ENCODE results near the gene IFT172. TPM values are rescaled to one million over a fixed set of nuclear protein-coding genes. Genes with fewer than 3 reads are reported as not detected.
A peak's percentile ranks its signal among the peaks of the same experiment; 100 is the strongest.

IFT172 gene
- total RNA-seq, 1 donor from 2014 or later, result 38.4 TPM

DNA sequence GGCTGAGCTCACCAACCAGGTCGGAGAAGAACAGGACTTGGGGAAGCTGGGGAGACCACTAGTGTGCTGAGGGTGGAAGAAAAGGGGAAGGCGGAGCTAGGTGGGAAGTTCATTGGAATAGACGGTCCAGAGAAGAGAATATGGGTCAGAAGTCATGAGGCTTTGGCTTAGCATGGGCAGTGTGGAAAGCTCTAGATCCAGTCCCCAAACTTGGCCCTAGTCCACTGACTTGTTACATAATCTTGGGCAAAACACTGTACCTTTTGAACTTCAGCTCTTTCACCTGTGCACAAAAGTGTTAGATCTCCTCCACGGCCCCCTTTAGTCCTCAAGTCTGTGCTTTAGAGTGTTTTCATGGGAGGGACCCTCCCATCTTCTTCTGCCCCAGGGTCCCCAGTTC is 17.8 kb upstream of the IFT172 start:
- Mint-ChIP-seq H3K27ac (ENCODE audit: unreplicated experiment) (no peak overlapping the region), H3K27me3 (ENCODE audit: low read depth) (peaks cover 8% of the 10 kb centered on the region), H3K36me3 (ENCODE audit: low read depth) (no peaks in the 10 kb centered on the region), H3K9me3 (no peaks in the 10 kb centered on the region), H3K4me3 (no peak overlapping the region), H3K4me1 (no peaks in the 10 kb centered on the region)
- DNase-seq (ENCODE audit: low read depth, low spot score), result no peak
- TF ChIP-seq, protein P1, sequence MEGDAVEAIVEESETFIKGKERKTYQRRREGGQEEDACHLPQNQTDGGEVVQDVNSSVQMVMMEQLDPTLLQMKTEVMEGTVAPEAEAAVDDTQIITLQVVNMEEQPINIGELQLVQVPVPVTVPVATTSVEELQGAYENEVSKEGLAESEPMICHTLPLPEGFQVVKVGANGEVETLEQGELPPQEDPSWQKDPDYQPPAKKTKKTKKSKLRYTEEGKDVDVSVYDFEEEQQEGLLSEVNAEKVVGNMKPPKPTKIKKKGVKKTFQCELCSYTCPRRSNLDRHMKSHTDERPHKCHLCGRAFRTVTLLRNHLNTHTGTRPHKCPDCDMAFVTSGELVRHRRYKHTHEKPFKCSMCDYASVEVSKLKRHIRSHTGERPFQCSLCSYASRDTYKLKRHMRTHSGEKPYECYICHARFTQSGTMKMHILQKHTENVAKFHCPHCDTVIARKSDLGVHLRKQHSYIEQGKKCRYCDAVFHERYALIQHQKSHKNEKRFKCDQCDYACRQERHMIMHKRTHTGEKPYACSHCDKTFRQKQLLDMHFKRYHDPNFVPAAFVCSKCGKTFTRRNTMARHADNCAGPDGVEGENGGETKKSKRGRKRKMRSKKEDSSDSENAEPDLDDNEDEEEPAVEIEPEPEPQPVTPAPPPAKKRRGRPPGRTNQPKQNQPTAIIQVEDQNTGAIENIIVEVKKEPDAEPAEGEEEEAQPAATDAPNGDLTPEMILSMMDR (conservative IDR thresholded peaks at IDR 0.05), result no peak

DNA sequence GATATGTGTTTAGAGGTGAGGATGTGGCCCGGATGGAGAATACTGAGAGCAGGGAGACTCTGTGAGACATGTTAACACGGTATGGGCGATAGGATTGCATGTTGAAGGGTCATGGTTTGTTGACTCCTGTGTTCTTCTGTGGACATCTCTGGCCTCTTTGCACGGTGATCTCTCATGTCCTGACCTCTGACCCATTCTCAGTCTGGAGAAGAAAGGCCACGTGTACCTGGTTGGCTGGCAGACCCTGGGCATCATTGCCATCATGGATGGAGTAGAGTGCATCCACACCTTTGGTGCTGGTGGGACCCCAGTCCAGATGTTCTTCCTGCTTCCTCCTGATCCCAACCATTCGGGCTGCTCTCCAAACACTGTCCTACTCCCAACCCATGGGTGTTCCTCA is 17.0 kb upstream of the IFT172 start:
- H3K27ac Mint-ChIP-seq (ENCODE audit: unreplicated experiment), result no peak overlapping the region
- no peaks in the 10 kb centered on the region for H3K9me3 Mint-ChIP-seq
- no peak overlapping the region for H3K4me3 Mint-ChIP-seq
- TF ChIP-seq, protein P1 (conservative IDR thresholded peaks at IDR 0.05), result no peak
- no peaks in the 10 kb centered on the region for H3K36me3 Mint-ChIP-seq (ENCODE audit: low read depth)
- no peaks in the 10 kb centered on the region for H3K4me1 Mint-ChIP-seq
- no peak for DNase-seq (ENCODE audit: low read depth, low spot score)
- peaks cover 6% of the 10 kb centered on the region for H3K27me3 Mint-ChIP-seq (ENCODE audit: low read depth)

DNA sequence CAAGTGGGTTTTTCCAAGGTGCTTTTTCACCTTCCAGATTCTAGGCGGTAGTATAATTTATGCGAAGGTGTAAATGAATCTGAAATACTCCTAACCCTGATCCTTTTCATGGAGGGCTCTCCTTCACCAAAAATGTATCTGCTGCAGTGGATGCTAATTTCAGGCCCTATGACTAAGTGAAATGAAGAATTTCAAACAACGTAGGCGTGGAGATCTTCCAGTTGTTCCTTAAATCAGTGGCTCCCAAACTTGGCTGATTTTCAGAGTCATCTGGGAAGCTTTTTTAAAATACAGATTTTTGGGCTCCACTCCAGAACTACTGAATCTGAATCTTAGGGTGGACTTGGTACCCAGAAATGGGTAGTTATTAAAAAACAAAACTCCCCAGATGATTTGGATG is 12.6 kb upstream of the IFT172 start:
- Mint-ChIP-seq H3K4me3 (no peak overlapping the region), H3K4me1 (no peaks in the 10 kb centered on the region), H3K36me3 (ENCODE audit: low read depth) (no peaks in the 10 kb centered on the region), H3K27me3 (ENCODE audit: low read depth) (peaks cover 34% of the 10 kb centered on the region), H3K9me3 (no peaks in the 10 kb centered on the region), H3K27ac (ENCODE audit: unreplicated experiment) (no peak overlapping the region)
- TF ChIP-seq, protein P1 (conservative IDR thresholded peaks at IDR 0.05), result no peak
- no peak for DNase-seq (ENCODE audit: low read depth, low spot score)

DNA sequence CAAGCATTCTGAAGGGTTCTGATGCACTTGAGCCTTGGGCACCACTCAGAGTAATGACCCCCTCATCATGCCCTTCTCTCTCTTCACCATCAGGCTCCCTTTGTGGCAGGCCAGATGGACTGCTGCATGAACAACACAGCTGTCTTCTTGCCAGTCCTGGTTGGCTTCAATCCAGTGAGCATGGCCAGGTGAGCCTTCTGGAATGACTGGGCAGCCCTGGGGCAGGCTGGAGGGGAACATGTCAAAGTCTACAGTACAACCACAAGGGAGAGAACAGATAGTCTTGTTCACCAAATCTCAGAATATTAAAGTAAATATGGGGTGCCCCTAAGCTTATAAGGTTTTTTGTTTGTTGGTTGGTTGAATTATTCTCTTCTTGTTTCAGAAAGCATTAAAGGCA is 11.5 kb upstream of the IFT172 start:
- Mint-ChIP-seq H3K36me3 (ENCODE audit: low read depth) (no peaks in the 10 kb centered on the region), H3K27ac (ENCODE audit: unreplicated experiment) (no peak overlapping the region), H3K27me3 (ENCODE audit: low read depth) (peaks cover 45% of the 10 kb centered on the region), H3K9me3 (no peaks in the 10 kb centered on the region), H3K4me3 (no peak overlapping the region), H3K4me1 (no peaks in the 10 kb centered on the region)
- TF ChIP-seq, protein P1 (conservative IDR thresholded peaks at IDR 0.05), result no peak
- no peak for DNase-seq (ENCODE audit: low read depth, low spot score)

DNA sequence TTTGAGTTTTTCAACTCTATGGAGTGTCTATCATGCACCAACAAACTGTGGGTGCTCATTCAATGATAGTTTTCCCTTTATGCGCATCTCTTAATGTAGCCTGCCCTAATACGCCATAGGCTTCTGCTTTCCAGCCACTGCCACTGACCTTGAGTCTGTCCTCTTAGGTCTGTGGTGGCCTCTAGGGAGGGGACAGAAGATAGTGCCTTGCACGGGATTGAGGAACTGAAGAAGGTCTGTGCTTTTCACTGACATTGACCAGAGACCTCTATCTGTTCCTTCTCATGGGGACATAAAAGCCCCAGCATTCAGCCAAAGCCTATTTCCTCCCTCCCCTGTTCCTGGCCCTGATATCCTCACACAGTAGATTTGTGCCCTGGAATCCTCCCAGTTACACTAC is 9.4 kb upstream of the IFT172 start:
- peaks cover 60% of the 10 kb centered on the region for H3K27me3 Mint-ChIP-seq (ENCODE audit: low read depth)
- peak overlapping the region; percentile 45 for H3K4me3 Mint-ChIP-seq
- H3K36me3 Mint-ChIP-seq (ENCODE audit: low read depth), result no peaks in the 10 kb centered on the region
- TF ChIP-seq, protein P1 (conservative IDR thresholded peaks at IDR 0.05), result no peak
- H3K27ac Mint-ChIP-seq (ENCODE audit: unreplicated experiment), result no peak overlapping the region
- H3K4me1 Mint-ChIP-seq, result peaks cover 11% of the 10 kb centered on the region
- no peaks in the 10 kb centered on the region for H3K9me3 Mint-ChIP-seq
- no peak for DNase-seq (ENCODE audit: low read depth, low spot score)

DNA sequence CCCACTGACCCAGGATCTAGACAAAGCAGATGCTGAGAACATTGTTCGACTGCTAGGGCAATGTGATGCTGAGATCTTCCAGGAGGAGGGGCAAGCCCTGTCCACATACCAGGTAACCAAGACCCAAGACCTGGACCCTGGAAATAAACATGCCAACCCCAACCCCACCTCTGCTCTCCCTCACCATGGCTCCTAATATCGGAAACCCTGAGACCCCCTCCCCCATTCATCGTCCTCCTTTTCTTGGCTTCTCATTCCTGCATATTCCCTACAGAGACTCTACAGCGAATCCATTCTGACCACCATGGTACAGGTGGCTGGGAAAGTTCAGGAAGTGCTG is 7.7 kb upstream of the IFT172 start:
- TF ChIP-seq, protein P1 (conservative IDR thresholded peaks at IDR 0.05), result no peak
- Mint-ChIP-seq H3K36me3 (ENCODE audit: low read depth) (no peaks in the 10 kb centered on the region), H3K4me3 (peak overlapping the region; percentile 77), H3K27me3 (ENCODE audit: low read depth) (peaks cover 63% of the 10 kb centered on the region), H3K27ac (ENCODE audit: unreplicated experiment) (no peak overlapping the region), H3K9me3 (no peaks in the 10 kb centered on the region), H3K4me1 (peaks cover 16% of the 10 kb centered on the region)
- no peak for DNase-seq (ENCODE audit: low read depth, low spot score)
